Astrocyte (in vitro differentiated cells and primary cell): ENCODE measurements around the gene PIGQ. TPM values are rescaled to one million over a fixed set of nuclear protein-coding genes. Genes with fewer than 3 reads are reported as not detected.
A peak's percentile ranks its signal among the peaks of the same experiment; 100 is the strongest.

Experiments
- DNase-seq: peaks from one replicate; pipeline ENCODE4 v3.0.0-alpha.2; 2010; ENCODE audit warnings: low read depth
- FAIRE-seq: peaks from 2 replicates; lab custom pipeline; 2011; peaks lifted over from hg19 to GRCh38; lab: Jason Lieb, UNC
- H2AFZ ChIP-seq: 2 replicates; pipeline ENCODE4 v1.6.0; 2012; ENCODE audit warnings: low read depth, low read length, inconsistent platforms
- H3K27ac ChIP-seq: 2 replicates; pipeline ENCODE4 v1.5.1; 2011; ENCODE audit warnings: low read depth, low read length, inconsistent platforms
- H3K27me3 ChIP-seq: 2 replicates; pipeline ENCODE4 v1.6.0; 2011; ENCODE audit warnings: low read length, inconsistent platforms; ENCODE audit not compliant: insufficient read depth
- H3K36me3 ChIP-seq: 2 replicates; pipeline ENCODE4 v1.5.1; 2011; ENCODE audit warnings: low read length, inconsistent platforms; ENCODE audit not compliant: insufficient read depth
- H3K4me1 ChIP-seq: 2 replicates; pipeline ENCODE4 v1.5.1; 2011; ENCODE audit warnings: low read length, inconsistent platforms; ENCODE audit not compliant: insufficient read depth
- H3K4me2 ChIP-seq: 2 replicates; pipeline ENCODE4 v1.6.0; 2012; ENCODE audit warnings: low read length, inconsistent platforms
- H3K4me3 ChIP-seq: 2 replicates; pipeline ENCODE4 v1.5.1; 2011; ENCODE audit warnings: low read depth, mild to moderate bottlenecking, low read length, inconsistent platforms; ENCODE audit not compliant: insufficient read depth
- H3K79me2 ChIP-seq: 2 replicates; pipeline ENCODE4 v1.6.0; 2012; ENCODE audit warnings: mild to moderate bottlenecking, low read length, inconsistent platforms; ENCODE audit not compliant: insufficient read depth
- H3K9ac ChIP-seq: 2 replicates; pipeline ENCODE4 v1.6.0; 2012; ENCODE audit warnings: mild to moderate bottlenecking, low read length, inconsistent platforms
- H3K9me3 ChIP-seq: 2 replicates; pipeline ENCODE4 v1.5.1; 2012; ENCODE audit warnings: low read depth, mild to moderate bottlenecking, low read length, inconsistent platforms; ENCODE audit not compliant: insufficient read depth
- H4K20me1 ChIP-seq: 2 replicates; pipeline ENCODE4 v1.6.0; 2012; ENCODE audit warnings: low read length, inconsistent platforms; ENCODE audit not compliant: insufficient read depth
- H3K27ac Mint-ChIP-seq: one replicate; pipeline ENCODE4 v1.8.0; 2021; ENCODE audit warnings: mild to moderate bottlenecking, mixed read lengths; ENCODE audit not compliant: unreplicated experiment
- H3K27me3 Mint-ChIP-seq: one replicate; pipeline ENCODE4 v1.8.0; 2021; ENCODE audit warnings: low read depth, mixed read lengths; ENCODE audit not compliant: unreplicated experiment
- H3K36me3 Mint-ChIP-seq: one replicate; pipeline ENCODE4 v1.8.0; 2021; ENCODE audit warnings: low read depth, mixed read lengths; ENCODE audit not compliant: unreplicated experiment
- H3K4me1 Mint-ChIP-seq: one replicate; pipeline ENCODE4 v1.8.0; 2021; ENCODE audit warnings: low read depth, mixed read lengths; ENCODE audit not compliant: unreplicated experiment
- H3K4me3 Mint-ChIP-seq: one replicate; pipeline ENCODE4 v1.8.0; 2021; ENCODE audit warnings: mild to moderate bottlenecking, moderate library complexity, mixed read lengths; ENCODE audit not compliant: unreplicated experiment
- H3K9me3 Mint-ChIP-seq: one replicate; pipeline ENCODE4 v1.8.0; 2021; ENCODE audit warnings: mild to moderate bottlenecking, mixed read lengths; ENCODE audit not compliant: unreplicated experiment
- CTCF ChIP-seq: IDR thresholded peaks from 2 replicates; pipeline ENCODE4 v1.5.1; 2011; ENCODE audit warnings: low read depth, mild to moderate bottlenecking, inconsistent platforms, low read length, moderate library complexity; ENCODE audit not compliant: insufficient read depth
- EZH2 ChIP-seq: IDR thresholded peaks from 2 replicates; pipeline ENCODE4 v1.6.1; 2012; ENCODE audit warnings: mild to moderate bottlenecking, low read length, inconsistent platforms; ENCODE audit not compliant: insufficient read depth
- total RNA-seq: library from RNA; stranded (reverse); gene quantifications from 2 replicates; pipeline ENCODE4 v1.2.1, GENCODE V29; 2021

PIGQ gene
- total RNA-seq, 1 donor from 2014 or later: 22.4 TPM

DNA sequence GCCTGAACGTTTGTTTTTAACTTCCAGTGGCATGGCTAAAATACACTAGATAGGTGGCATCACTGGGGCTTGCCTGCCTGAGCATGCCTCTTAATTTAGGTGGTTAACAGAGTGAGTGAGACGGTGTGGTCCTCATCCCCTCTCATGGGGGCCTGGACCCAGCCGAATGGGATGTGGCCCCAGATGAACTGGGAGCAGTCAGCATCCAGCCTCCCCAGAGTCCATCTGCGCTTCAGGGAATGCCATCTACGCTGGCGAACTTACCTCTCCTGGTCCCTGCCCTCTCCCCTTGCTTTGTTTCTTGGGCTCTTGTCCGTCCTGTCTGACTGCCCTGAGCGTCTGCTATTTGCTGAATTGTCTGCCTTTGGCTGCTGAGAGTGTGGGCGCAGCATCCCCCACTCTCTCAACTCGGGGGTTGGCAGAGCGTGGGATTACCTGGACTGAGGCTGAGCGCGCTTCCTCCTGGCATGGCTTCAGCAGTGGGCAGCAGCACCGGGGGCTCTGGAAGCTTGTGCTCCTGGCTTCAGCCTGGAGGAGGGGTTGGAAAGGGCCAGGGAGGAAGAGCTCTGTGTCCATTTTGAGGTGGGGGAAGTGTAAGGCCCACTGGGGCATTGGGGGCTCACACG, 22.2 kb downstream of the PIGQ start:
- H3K27ac ChIP-seq: no peak overlapping the region
- TF ChIP-seq EZH2 (no peak), CTCF (no peak)
- no peak overlapping the region for H3K4me2 ChIP-seq
- no peaks in the 10 kb centered on the region for H3K27me3 ChIP-seq
- peaks cover 79% of the 10 kb centered on the region for H3K79me2 ChIP-seq
- H2AFZ ChIP-seq: no peak overlapping the region
- Mint-ChIP-seq H3K4me1 (peaks cover 11% of the 10 kb centered on the region), H3K9me3 (no peaks in the 10 kb centered on the region), H3K27ac (no peak overlapping the region), H3K36me3 (peaks cover 10% of the 10 kb centered on the region), H3K27me3 (no peaks in the 10 kb centered on the region), H3K4me3 (peak overlapping the region; percentile 46)
- DNase-seq (no peak), FAIRE-seq (no peak)
- no peaks in the 10 kb centered on the region for H3K36me3 ChIP-seq
- H3K4me1 ChIP-seq: peaks cover 15% of the 10 kb centered on the region
- H3K9ac ChIP-seq: no peak overlapping the region
- no peak overlapping the region for H3K4me3 ChIP-seq
- peaks cover 73% of the 10 kb centered on the region for H4K20me1 ChIP-seq
- no peaks in the 10 kb centered on the region for H3K9me3 ChIP-seq

GRCh38 chr16:592518-593306, 22.9 kb downstream of the PIGQ start:
- FAIRE-seq: no peak
- H3K9ac ChIP-seq: no peak overlapping the region
- H3K79me2 ChIP-seq: peaks cover 75% of the 10 kb centered on the region
- H3K9me3 ChIP-seq: no peaks in the 10 kb centered on the region
- TF ChIP-seq EZH2: no peak
- no peak for TF ChIP-seq CTCF
- no peaks in the 10 kb centered on the region for H3K9me3 Mint-ChIP-seq
- no peaks in the 10 kb centered on the region for H3K27me3 ChIP-seq
- no peak overlapping the region for H3K27ac ChIP-seq
- H3K4me1 ChIP-seq: peaks cover 14% of the 10 kb centered on the region
- H3K27me3 Mint-ChIP-seq: no peaks in the 10 kb centered on the region
- no peak overlapping the region for H3K27ac Mint-ChIP-seq
- no peak overlapping the region for H3K4me3 Mint-ChIP-seq
- peaks cover 12% of the 10 kb centered on the region for H3K36me3 Mint-ChIP-seq
- H3K4me1 Mint-ChIP-seq: peaks cover 8% of the 10 kb centered on the region
- no peak overlapping the region for H3K4me3 ChIP-seq
- no peak overlapping the region for H3K4me2 ChIP-seq
- peaks cover 69% of the 10 kb centered on the region for H4K20me1 ChIP-seq
- H2AFZ ChIP-seq: no peak overlapping the region
- no peaks in the 10 kb centered on the region for H3K36me3 ChIP-seq
- no peak for DNase-seq

DNA sequence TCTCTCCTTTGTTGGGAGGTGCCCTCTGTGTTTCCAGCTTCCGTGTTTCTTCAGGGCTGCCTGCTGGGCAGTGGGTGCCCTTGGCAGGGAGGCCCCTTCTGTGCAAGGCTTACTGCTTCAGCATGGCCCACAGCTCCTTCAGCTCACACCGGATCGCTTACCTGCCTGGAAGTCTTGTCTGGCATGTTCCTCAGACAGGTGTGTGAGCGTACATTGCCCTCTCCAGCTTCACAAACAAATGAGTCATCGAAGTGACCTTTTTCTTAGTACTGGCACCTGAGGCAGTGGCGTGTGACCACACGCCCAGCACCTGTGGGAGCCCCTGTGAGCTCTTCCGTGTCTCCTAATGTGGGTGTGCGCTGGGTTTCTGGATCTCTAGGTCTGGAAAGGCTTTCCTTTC, 23.6 kb downstream of the PIGQ start:
- no peaks in the 10 kb centered on the region for H3K9me3 Mint-ChIP-seq
- Histone ChIP-seq H3K4me3 (no peak overlapping the region), H3K9ac (no peak overlapping the region), H3K27ac (no peak overlapping the region), H3K4me1 (peaks cover 8% of the 10 kb centered on the region), H2AFZ (no peak overlapping the region), H3K79me2 (peaks cover 68% of the 10 kb centered on the region), H3K36me3 (no peaks in the 10 kb centered on the region), H3K4me2 (no peak overlapping the region), H4K20me1 (peaks cover 66% of the 10 kb centered on the region), H3K9me3 (no peaks in the 10 kb centered on the region), H3K27me3 (no peaks in the 10 kb centered on the region)
- no peak overlapping the region for H3K4me3 Mint-ChIP-seq
- TF ChIP-seq EZH2: no peak
- TF ChIP-seq CTCF: no peak
- H3K4me1 Mint-ChIP-seq: peaks cover 6% of the 10 kb centered on the region
- peaks cover 12% of the 10 kb centered on the region for H3K36me3 Mint-ChIP-seq
- no peak overlapping the region for H3K27ac Mint-ChIP-seq
- DNase-seq (no peak), FAIRE-seq (no peak)
- H3K27me3 Mint-ChIP-seq: no peaks in the 10 kb centered on the region
